GOT3 (cell line): ENCODE measurements around the gene STK10.

Source experiments
- DNase-seq: peaks from one replicate; lab custom pipeline; 2025; ENCODE audit warnings: mixed read lengths; lab: John Stamatoyannopoulos, UW

Gene STK10

DNA sequence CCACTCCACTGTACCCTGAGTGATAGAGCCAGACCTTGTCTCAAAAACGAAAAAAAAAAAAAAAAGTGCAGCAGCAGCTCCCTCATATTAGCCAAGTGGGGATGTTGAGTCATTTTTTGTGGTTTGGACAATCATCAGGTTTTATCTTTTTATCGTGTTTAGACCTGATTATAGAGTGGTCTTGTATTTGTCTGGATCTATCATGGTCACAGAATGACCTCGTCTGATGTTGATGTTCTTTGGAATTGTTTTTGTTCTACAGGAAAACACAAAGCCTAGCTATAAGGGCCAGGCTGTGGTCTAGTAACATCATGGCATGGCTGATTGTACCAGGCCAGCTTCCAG, 179.9 kb downstream of the STK10 start:
- DNase-seq, result peak; percentile 8

GRCh38 chr5:172007175-172008110, 180.6 kb downstream of the STK10 start:
- DNase-seq, result no peak

- peak; percentile 94 for DNase-seq
Observed at GRCh38 chr5:172006321-172007174, 181.5 kb downstream of the STK10 start, which contains the start of gene FBXW11. FBXW11 (minus strand) TSS chr5:172006638; CDS start chr5:172006502, 136 bp downstream.

DNA sequence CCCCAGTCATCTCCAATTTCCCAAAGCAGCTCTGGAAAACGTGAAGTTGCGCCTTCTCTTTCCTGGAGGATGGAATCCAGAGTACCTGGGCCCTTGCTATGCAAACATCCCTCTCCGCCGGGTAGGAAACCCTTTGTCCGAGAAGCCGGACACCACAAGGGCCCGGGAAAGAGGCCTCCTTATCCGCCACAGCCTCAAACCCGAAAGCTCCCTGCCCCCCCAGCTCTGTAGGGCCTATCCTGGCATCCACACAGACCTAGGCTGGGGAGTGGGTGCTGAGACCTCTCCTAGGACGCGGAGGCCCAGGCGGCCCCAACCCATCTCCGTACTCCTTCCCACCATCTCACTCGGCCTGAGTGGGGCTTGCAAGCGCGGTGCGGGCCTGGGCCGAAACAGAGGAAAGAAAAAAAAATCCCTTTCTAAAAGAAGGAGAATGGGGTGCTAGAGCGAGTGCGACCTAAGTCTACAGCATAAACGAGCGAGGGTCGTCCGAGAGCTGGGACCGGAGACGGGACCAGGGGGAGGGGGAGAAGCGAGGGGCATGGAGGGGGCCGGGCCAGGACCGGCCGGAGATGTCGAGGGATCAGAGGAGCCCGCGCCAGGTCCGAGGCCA, 182.2 kb downstream of the STK10 start:
- DNase-seq, result no peak

- DNase-seq, result no peak
Observed at GRCh38 chr5:172004824-172005237, 183.2 kb downstream of the STK10 start.

DNA sequence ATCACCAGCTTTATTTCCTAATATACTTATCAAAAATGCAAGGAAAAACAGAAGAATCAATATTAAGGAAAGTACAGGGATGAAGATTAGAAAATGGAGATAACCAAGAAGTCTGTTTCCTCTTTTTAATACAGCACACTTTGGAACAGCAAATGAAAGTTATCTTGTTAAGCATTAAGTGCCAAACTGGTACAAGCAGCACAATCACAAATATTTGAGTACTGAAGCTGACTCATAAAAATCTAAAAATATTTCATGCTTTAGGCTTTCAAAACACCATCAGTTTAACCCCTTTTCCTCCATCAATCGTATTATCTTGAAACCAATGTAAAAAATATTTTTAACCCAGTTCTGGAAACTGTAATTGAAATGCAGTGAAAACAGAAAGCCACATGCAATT, 184.3 kb downstream of the STK10 start:
- no peak for DNase-seq

GRCh38 chr5:172002840-172003512, 185.0 kb downstream of the STK10 start:
- DNase-seq, result no peak

DNA sequence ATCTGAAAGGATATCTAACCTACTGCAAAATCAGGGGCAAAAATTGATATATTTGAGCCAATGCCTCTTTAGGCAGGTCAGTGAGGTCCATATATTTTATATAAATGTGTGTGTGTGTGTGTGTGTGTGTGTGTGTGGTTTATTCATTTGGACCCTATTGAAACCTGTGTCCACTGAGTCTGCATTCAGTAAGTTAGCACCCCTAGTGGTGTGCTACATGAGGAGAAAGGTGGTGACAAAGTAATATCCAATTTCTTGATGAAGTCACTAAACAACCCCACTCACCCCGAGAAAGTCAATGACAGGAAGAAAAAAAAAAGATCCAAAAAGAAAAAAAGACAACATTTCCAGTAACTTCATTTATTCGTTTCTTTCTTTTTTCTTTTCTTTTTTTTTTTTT, 185.7 kb downstream of the STK10 start:
- DNase-seq, result no peak

DNA sequence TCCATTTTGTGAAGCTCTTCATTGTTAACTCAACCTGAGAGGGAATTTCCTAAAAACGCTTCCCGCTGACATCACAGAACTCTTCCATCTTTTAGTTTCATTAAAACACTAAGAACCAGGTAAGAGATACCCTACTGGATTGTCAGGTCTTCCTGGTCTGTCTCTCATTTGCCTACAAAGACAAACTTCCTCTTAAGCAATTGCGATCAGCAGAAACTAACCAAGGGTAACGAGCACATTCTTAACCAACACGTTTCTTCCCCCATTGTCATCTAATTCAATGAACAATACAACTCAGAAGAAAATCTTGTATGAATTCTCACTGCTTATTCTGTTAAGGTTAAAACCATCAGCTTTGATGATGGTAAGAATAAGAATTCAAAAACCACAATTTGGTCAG, 188.1 kb downstream of the STK10 start:
- DNase-seq, result no peak

DNA sequence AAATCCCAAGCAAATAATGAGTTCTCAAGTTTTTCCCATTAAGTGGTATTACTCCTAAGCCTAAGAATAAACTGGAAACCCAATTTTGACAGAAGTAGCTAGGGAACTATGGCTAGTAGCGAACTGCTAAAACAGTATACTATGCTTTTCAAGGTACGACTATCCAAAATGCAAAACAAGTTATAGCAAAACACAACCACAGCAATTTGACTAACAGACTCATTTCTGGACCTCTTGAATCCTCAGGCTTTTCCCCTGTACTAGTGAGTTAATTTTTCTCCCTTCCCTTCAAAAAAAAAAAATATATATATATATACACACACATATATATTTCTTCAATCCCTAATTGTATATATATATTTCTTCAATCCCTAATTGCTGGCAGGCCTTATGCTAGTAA, 188.9 kb downstream of the STK10 start:
- DNase-seq, result no peak

- DNase-seq, result no peak
Observed at GRCh38 chr5:171997011-171997410, 191.0 kb downstream of the STK10 start.

DNA sequence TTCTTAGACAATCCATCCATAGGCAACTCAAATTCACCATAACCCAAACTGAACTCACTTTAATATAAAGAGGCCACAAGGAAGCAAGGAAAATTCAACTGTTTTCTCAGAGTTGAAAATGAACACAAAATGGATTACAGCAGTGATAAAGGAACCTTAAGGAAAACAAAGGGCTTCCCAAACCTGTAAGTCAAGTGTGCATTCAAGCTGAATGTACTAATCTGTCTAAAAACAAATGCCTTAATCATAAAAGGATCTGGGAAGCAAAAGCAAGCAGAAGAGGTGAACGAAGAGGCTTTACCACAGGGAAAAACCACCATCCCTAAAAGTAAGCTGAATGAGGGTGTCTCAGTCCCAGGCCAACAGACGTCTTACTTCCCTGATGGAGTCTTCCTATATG, 195.2 kb downstream of the STK10 start:
- DNase-seq, result no peak

DNA sequence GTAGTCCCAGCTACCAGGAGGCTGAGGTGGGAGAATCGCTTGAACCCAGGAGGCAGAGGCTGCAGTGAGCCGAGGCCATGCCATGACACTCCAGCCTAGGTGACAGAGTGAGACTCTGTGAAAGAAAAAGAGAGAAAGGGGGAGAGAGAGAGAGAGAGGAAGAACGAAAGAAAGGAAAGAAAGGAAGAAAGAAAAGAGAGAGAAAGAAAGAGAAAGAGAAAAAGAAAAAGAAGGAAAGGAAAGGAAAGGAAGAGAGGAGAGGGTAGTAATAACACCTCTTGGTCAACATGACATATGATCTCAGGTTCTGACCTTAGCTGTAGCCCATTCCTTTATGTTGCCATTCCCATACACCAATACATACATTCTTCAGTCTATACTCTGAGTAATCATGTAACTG, 195.7 kb downstream of the STK10 start:
- DNase-seq, result no peak
